Effector CD4-positive, alpha-beta T cell (primary cell): Measurements from ENCODE around the gene CUL5.
"Not testable (repeated sequence)": the region's sequence is repeated elsewhere in the genome, so short reads cannot be mapped to it uniquely, and the experiment has no call there.

ENCODE experiments used
- DNase-seq: peaks from one replicate; pipeline ENCODE4 v3.0.0-alpha.2; 2020

CUL5 gene

DNA sequence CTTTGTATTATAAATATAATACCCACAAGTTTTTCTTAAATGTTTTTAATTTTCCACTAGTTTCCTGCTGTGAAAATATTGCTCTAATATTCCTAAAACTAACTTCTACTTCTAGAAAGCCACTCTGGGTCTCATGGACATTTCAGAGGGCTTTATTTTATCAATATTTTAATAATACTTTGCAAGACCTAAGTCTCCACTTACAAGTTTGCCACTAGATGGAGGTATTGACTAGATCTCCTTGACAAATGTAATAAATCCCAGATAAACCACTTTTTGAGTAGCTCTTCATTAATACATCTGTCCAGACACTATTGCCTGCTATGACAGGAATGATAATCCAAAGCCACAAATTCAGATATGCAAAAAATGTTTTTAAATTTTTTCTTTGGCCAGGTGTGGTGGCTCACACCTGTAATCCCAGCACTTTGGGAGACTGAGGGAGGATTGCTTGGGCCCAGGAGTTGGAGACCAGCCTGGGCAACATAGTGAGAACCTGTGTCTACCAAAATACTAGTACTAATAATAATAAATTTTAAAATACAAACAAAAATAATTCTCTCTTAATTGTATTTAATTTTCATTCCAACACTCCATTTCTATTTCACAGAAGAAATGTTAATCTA is 109.2 kb downstream of the CUL5 start:
- no peak for DNase-seq

DNA sequence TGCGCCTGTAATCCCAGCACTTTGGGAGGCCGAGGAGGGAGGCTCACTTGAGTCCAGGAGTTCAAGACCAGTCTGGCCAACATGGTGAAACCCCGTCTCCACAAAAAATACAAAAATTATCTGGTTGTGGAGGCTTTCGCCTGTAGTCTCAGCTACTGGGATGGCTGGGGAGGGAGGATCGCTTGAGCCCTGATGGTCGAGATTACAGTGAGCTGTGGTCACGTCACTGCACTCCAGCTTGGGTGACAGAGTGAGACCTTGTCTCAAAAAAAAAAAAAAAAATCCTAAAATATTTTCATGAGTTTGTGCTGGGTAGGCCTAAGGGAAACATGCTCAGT is 112.2 kb downstream of the CUL5 start:
- not testable (repeated sequence) for DNase-seq

DNA sequence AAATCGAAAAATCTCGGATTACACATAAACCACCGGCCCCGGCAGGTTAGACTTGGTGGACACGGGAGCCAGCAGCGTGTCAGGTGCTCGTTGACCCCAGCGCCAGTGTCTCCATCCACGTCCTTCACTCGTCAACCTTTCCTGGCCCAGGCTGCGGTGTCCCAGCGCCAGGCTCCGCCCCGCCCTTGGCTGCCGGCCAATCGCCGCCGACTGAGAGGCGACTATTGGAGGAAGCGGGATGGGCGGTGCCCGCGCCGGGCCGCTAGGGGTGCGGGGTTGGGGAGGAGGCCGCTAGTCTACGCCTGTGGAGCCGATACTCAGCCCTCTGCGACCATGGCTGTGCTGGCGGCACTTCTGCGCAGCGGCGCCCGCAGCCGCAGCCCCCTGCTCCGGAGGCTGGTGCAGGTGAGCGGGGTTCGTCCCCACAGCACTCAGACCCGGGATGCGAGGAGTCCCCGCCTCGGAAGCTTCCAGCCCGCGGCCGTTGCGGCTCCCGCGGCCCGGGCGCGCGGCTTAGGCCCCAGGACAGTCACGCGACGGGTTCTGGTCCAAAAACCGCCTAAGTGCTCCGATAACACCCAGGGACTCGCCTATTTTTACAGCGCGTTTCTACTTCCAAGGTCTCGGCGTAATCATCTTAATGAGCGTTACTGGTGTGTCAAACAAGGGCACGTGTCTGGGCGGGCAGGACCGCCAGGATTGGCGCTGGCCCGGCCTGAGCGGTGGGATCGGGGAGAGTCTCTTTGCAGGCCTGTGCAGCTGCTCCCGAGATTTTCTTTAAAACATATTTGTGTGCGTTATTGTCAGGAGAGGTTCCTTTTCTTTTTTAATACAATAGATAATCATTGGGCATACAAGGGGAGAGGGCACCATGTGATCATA is 112.8 kb downstream of the CUL5 start, which contains the start of gene ACAT1:
Gene ACAT1 (plus strand): TSS at position 294 of the 882 bp plus-strand sequence. CDS start 40 bp downstream, at position 334.
- DNase-seq = peak; percentile 96

GRCh38 chr11:108122166-108122628 is 113.5 kb downstream of the CUL5 start:
- no peak for DNase-seq

GRCh38 chr11:108125096-108125495 is 116.4 kb downstream of the CUL5 start:
- DNase-seq = no peak

GRCh38 chr11:108128772-108129171 is 120.1 kb downstream of the CUL5 start:
- DNase-seq = no peak

- DNase-seq = no peak
Observed at GRCh38 chr11:108131993-108132392, 123.3 kb downstream of the CUL5 start.

- DNase-seq = not testable (repeated sequence)
Observed at GRCh38 chr11:108132993-108133538, 124.4 kb downstream of the CUL5 start.

GRCh38 chr11:108135845-108136544 is 127.3 kb downstream of the CUL5 start:
- DNase-seq = no peak

DNA sequence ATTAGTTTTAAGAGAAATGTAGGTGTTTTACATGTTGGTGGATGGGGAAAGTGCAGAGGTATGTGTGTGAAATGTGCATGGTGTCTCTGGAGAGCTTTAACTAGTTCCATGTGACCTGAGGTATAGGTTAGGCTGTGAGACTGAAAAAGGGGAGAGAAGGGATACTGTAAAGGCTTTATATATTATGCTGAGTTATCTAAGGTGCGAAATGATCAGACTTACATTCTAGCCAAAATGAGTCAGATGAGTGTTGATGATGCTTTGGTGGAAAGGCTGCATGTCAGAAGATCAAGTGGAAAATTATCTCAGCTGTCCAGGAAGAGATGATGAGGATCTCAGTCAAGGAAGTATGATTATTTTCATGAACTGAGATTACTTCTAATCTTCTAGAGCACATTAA is 128.5 kb downstream of the CUL5 start:
- DNase-seq = no peak

DNA sequence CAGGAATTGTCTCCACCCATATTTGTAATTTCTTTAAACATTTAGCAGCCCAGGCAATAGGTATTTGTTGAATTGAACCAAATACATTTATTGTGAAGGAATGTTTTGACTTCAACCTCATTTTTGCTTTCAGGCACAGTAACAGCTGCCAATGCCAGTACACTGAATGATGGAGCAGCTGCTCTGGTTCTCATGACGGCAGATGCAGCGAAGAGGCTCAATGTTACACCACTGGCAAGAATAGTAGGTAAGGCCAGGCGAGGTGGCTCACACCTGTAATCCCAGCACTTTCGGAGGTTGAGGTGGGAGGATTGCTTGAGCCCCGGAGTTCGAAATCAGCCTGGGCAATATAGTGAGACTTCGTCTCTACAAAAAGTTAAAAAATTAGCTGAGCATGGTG is 133.6 kb downstream of the CUL5 start:
- DNase-seq = no peak

DNA sequence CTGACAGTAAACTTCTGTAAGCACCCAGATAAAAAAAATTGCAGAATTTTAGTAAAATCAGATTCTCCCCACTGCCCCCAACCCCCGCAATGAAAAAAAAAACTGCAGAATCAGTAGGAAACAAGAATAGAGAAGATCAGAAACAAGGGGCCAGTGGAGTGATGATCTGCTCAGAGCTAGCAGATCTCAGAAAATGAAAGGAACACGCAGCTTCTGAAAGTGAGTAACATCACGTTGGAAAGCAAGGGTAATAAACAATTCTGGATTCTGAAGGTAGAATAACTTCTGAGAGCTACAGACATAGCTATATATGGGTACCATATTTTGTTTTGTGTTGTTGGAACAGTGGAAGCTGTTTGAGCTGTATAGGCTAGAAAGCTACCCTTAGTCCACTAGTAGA is 135.9 kb downstream of the CUL5 start:
- DNase-seq = no peak

GRCh38 chr11:108147150-108147549 is 138.5 kb downstream of the CUL5 start:
- no peak for DNase-seq

GRCh38 chr11:108148556-108148955 is 139.9 kb downstream of the CUL5 start:
- DNase-seq = no peak

DNA sequence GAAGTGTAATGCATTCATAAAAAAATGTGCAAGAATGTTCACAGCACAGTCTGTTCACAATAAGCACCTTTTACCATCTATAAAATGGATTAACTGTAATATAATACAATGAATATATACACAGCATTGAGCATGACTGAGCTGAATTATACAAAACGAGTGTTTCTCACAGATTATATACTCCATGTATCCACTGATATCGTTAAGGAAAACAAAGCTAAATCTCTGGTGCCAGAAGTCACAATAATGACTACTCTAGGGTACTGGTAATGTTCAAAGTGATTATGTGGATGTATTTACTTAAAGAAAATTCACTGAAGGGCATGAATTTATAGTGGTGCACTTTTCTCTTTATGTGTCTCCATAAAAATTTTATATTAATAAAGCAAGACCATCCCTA is 145.9 kb downstream of the CUL5 start:
- no peak for DNase-seq
